A673 (cell line): ENCODE data around the gene CMBL.

Source experiments
- EZH2 ChIP-seq: fragments of 200-600 bp; sonication (generic); IDR thresholded peaks from 2 replicates; pipeline ENCODE4 v1.6.1; 2017; ENCODE audit warnings: borderline replicate concordance, low read depth, mild to moderate bottlenecking, mixed read lengths, antibody characterized with exemption, low read length; ENCODE audit not compliant: poor library complexity, severe bottlenecking
- TF ChIP-seq, protein P1 (sequence below): fragments of 300-800, 200-600 bp; sonication (generic); conservative IDR thresholded peaks from 2 replicates; pipeline ENCODE4 v1.5.1; 2017; ENCODE audit warnings: low read depth, mild to moderate bottlenecking, antibody characterized with exemption, low read length, moderate library complexity, mixed read lengths

- TF ChIP-seq, protein P1, sequence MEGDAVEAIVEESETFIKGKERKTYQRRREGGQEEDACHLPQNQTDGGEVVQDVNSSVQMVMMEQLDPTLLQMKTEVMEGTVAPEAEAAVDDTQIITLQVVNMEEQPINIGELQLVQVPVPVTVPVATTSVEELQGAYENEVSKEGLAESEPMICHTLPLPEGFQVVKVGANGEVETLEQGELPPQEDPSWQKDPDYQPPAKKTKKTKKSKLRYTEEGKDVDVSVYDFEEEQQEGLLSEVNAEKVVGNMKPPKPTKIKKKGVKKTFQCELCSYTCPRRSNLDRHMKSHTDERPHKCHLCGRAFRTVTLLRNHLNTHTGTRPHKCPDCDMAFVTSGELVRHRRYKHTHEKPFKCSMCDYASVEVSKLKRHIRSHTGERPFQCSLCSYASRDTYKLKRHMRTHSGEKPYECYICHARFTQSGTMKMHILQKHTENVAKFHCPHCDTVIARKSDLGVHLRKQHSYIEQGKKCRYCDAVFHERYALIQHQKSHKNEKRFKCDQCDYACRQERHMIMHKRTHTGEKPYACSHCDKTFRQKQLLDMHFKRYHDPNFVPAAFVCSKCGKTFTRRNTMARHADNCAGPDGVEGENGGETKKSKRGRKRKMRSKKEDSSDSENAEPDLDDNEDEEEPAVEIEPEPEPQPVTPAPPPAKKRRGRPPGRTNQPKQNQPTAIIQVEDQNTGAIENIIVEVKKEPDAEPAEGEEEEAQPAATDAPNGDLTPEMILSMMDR: no peak
- no peak for TF ChIP-seq EZH2
Observed at GRCh38 chr5:10279328-10279727, 28.4 kb downstream of the CMBL start.
